SK-N-SH treated with all-trans-retinoic acid at 6 μM for 48 hours (cell line): ENCODE measurements around the gene D2HGDH.
"Not testable (repeated sequence)": the region's sequence is repeated elsewhere in the genome, so short reads cannot be mapped to it uniquely, and the experiment has no call there.

Source experiments
- ATAC-seq: fragments of 200-7000 bp; cut with Tn5 transposase; 3 replicates; pipeline ENCODE4 v1.9.1; 2020; ENCODE audit warnings: mild to moderate bottlenecking, moderate library complexity
- ARNTL ChIP-seq: fragments of 450-650 bp; formaldehyde crosslinking; IDR thresholded peaks from 2 replicates; pipeline ENCODE4 v1.5.0; 2020; ENCODE audit warnings: low read depth, mild to moderate bottlenecking, moderate library complexity, borderline replicate concordance
- BACH2 ChIP-seq: fragments of 250-450 bp; sonication (Bioruptor Pico); IDR thresholded peaks from 2 replicates; pipeline ENCODE4 v1.9.0; 2021; ENCODE audit warnings: mild to moderate bottlenecking, borderline replicate concordance
- CSDC2 ChIP-seq: fragments of 250-450 bp; sonication (Bioruptor Pico); IDR thresholded peaks from 2 replicates; pipeline ENCODE4 v1.5.0; 2020; ENCODE audit warnings: mild to moderate bottlenecking, moderate library complexity
- ESRRG ChIP-seq: fragments of 250-450 bp; sonication (Bioruptor Pico); IDR thresholded peaks from 2 replicates; pipeline ENCODE4 v1.6.1; 2021; ENCODE audit warnings: mild to moderate bottlenecking
- GLIS3 ChIP-seq: fragments of 250-450 bp; sonication (Bioruptor Pico); IDR thresholded peaks from 2 replicates; pipeline ENCODE4 v1.5.0; 2020; ENCODE audit warnings: mild to moderate bottlenecking, moderate library complexity
- ISL1 ChIP-seq: fragments of 250-450 bp; sonication (Bioruptor Pico); IDR thresholded peaks from 2 replicates; pipeline ENCODE4 v2.1.2; 2022; ENCODE audit warnings: mild to moderate bottlenecking, moderate library complexity
- OSR1 ChIP-seq: fragments of 250-450 bp; sonication (Bioruptor Pico); IDR thresholded peaks from 2 replicates; pipeline ENCODE4 v1.8.0; 2022; ENCODE audit warnings: moderate library complexity, mild to moderate bottlenecking, inconsistent platforms
- SNAI2 ChIP-seq: fragments of 250-450 bp; sonication (Bioruptor Pico); IDR thresholded peaks from 2 replicates; pipeline ENCODE4 v1.5.0; 2020; ENCODE audit warnings: mild to moderate bottlenecking, moderate library complexity
- TCF4 ChIP-seq: fragments of 250-450 bp; sonication (Bioruptor Pico); IDR thresholded peaks from 2 replicates; pipeline ENCODE4 v1.8.0; 2021; ENCODE audit warnings: mild to moderate bottlenecking, moderate library complexity, borderline replicate concordance
- TOX ChIP-seq: fragments of 250-450 bp; sonication (Bioruptor Pico); IDR thresholded peaks from 2 replicates; pipeline ENCODE4 v1.8.0; 2021; ENCODE audit warnings: mild to moderate bottlenecking, moderate library complexity, borderline replicate concordance
- ZC3H10 ChIP-seq: fragments of 250-450 bp; sonication (Bioruptor Pico); IDR thresholded peaks from 2 replicates; pipeline ENCODE4 v1.5.1; 2021; ENCODE audit warnings: mild to moderate bottlenecking, moderate library complexity
- ZFP3 ChIP-seq: fragments of 250-450 bp; sonication (Bioruptor Pico); IDR thresholded peaks from 2 replicates; pipeline ENCODE4 v1.5.0; 2020; ENCODE audit warnings: mild to moderate bottlenecking, moderate library complexity
- ZFP30 ChIP-seq: fragments of 450-650 bp; formaldehyde crosslinking; IDR thresholded peaks from 2 replicates; pipeline ENCODE4 v1.5.0; 2022; ENCODE audit warnings: mild to moderate bottlenecking, moderate library complexity
- ZNF565 ChIP-seq: fragments of 450-650 bp; formaldehyde crosslinking; conservative IDR thresholded peaks from 2 replicates; pipeline ENCODE4 v1.5.0; 2020; ENCODE audit warnings: low read depth, mild to moderate bottlenecking, moderate library complexity
- TF ChIP-seq, protein P1 (sequence below): fragments of 250-450 bp; sonication (Bioruptor Pico); IDR thresholded peaks from 2 replicates; pipeline ENCODE4 v1.8.0; 2021; ENCODE audit warnings: low read depth, mild to moderate bottlenecking, moderate library complexity, borderline replicate concordance
- TF ChIP-seq, protein P2 (sequence below): fragments of 250-450 bp; sonication (Bioruptor Pico); IDR thresholded peaks from 2 replicates; pipeline ENCODE4 v1.5.0; 2020; ENCODE audit warnings: mild to moderate bottlenecking, moderate library complexity
- TF ChIP-seq, protein P3 (sequence below): fragments of 250-450 bp; sonication (Bioruptor Pico); IDR thresholded peaks from 2 replicates; pipeline ENCODE4 v1.5.1; 2021; ENCODE audit warnings: mild to moderate bottlenecking, moderate library complexity
- TF ChIP-seq, protein P4 (sequence below): fragments of 250-450 bp; sonication (Bioruptor Pico); IDR thresholded peaks from 2 replicates; pipeline ENCODE4 v1.5.1; 2020; ENCODE audit warnings: low read depth, mild to moderate bottlenecking, moderate library complexity

The D2HGDH gene

GRCh38 chr2:241816431-241817121 lies 82.1 kb downstream of the D2HGDH start:
- TF ChIP-seq ZFP30 (CRISPR knock-in tag) (no peak), TCF4 (CRISPR knock-in tag) (no peak), ESRRG (CRISPR knock-in tag) (no peak)
- TF ChIP-seq, all 23 proteins: peak for 0
- no peak for ATAC-seq

- no peak for ATAC-seq
- TF ChIP-seq ARNTL (CRISPR knock-in tag): no peak
- TF ChIP-seq ZNF565 (CRISPR knock-in tag): no peak
- no peak for TF ChIP-seq OSR1 (CRISPR knock-in tag)
- no peak for TF ChIP-seq CSDC2
- TF ChIP-seq ZFP30 (CRISPR knock-in tag): no peak
- TF ChIP-seq, protein P1, sequence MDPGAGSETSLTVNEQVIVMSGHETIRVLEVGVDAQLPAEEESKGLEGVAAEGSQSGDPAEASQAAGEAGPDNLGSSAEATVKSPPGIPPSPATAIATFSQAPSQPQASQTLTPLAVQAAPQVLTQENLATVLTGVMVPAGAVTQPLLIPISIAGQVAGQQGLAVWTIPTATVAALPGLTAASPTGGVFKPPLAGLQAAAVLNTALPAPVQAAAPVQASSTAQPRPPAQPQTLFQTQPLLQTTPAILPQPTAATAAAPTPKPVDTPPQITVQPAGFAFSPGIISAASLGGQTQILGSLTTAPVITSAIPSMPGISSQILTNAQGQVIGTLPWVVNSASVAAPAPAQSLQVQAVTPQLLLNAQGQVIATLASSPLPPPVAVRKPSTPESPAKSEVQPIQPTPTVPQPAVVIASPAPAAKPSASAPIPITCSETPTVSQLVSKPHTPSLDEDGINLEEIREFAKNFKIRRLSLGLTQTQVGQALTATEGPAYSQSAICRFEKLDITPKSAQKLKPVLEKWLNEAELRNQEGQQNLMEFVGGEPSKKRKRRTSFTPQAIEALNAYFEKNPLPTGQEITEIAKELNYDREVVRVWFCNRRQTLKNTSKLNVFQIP (CRISPR knock-in tag): no peak
- TF ChIP-seq SNAI2 (CRISPR knock-in tag): no peak
- no peak for TF ChIP-seq ISL1 (CRISPR knock-in tag)
- TF ChIP-seq, protein P2, sequence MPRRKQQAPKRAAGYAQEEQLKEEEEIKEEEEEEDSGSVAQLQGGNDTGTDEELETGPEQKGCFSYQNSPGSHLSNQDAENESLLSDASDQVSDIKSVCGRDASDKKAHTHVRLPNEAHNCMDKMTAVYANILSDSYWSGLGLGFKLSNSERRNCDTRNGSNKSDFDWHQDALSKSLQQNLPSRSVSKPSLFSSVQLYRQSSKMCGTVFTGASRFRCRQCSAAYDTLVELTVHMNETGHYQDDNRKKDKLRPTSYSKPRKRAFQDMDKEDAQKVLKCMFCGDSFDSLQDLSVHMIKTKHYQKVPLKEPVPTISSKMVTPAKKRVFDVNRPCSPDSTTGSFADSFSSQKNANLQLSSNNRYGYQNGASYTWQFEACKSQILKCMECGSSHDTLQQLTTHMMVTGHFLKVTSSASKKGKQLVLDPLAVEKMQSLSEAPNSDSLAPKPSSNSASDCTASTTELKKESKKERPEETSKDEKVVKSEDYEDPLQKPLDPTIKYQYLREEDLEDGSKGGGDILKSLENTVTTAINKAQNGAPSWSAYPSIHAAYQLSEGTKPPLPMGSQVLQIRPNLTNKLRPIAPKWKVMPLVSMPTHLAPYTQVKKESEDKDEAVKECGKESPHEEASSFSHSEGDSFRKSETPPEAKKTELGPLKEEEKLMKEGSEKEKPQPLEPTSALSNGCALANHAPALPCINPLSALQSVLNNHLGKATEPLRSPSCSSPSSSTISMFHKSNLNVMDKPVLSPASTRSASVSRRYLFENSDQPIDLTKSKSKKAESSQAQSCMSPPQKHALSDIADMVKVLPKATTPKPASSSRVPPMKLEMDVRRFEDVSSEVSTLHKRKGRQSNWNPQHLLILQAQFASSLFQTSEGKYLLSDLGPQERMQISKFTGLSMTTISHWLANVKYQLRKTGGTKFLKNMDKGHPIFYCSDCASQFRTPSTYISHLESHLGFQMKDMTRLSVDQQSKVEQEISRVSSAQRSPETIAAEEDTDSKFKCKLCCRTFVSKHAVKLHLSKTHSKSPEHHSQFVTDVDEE (CRISPR knock-in tag): no peak
- no peak for TF ChIP-seq ESRRG (CRISPR knock-in tag)
- TF ChIP-seq, protein P3, sequence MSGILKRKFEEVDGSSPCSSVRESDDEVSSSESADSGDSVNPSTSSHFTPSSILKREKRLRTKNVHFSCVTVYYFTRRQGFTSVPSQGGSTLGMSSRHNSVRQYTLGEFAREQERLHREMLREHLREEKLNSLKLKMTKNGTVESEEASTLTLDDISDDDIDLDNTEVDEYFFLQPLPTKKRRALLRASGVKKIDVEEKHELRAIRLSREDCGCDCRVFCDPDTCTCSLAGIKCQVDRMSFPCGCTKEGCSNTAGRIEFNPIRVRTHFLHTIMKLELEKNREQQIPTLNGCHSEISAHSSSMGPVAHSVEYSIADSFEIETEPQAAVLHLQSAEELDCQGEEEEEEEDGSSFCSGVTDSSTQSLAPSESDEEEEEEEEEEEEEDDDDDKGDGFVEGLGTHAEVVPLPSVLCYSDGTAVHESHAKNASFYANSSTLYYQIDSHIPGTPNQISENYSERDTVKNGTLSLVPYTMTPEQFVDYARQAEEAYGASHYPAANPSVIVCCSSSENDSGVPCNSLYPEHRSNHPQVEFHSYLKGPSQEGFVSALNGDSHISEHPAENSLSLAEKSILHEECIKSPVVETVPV: no peak
- TF ChIP-seq, protein P4, sequence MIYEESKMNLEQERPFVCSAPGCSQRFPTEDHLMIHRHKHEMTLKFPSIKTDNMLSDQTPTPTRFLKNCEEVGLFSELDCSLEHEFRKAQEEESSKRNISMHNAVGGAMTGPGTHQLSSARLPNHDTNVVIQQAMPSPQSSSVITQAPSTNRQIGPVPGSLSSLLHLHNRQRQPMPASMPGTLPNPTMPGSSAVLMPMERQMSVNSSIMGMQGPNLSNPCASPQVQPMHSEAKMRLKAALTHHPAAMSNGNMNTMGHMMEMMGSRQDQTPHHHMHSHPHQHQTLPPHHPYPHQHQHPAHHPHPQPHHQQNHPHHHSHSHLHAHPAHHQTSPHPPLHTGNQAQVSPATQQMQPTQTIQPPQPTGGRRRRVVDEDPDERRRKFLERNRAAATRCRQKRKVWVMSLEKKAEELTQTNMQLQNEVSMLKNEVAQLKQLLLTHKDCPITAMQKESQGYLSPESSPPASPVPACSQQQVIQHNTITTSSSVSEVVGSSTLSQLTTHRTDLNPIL (CRISPR knock-in tag): no peak
- no peak for TF ChIP-seq GLIS3 (CRISPR knock-in tag)
- no peak for TF ChIP-seq TOX (CRISPR knock-in tag)
- TF ChIP-seq ZFP3 (CRISPR knock-in tag): no peak
- no peak for TF ChIP-seq BACH2 (CRISPR knock-in tag)
- TF ChIP-seq ZC3H10 (CRISPR knock-in tag): no peak
- TF ChIP-seq, all 23 proteins: peak for 0
Observed at GRCh38 chr2:241817126-241817820, 82.8 kb downstream of the D2HGDH start.

DNA sequence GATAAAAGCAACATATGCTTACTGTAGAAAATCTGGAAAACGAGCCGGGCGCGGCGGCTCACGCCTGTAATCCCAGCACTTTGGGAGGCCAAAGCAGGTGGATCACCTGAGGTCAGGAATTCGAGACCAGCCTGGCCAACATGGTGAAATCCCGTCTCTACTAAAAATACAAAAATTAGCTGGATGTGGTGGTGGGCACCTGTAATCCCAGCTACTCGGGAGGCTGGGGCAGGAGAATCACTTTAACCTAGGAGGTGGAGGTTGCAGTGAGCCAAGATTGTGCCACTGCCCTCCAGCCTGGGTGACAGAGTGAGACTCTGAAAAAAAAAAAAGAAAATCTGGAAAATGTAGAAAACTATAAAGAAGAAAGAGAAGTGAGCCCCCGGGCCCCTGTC lies 83.4 kb downstream of the D2HGDH start:
- ATAC-seq: not testable (repeated sequence)
